ENCODE data around the gene CYP2F1.

- TF ChIP-seq POLR2AphosphoS5 (IDR thresholded peaks at IDR 0.05; ENCODE audit: low read depth, low read length) (no peak), POLR2A (IDR thresholded peaks at IDR 0.05; ENCODE audit: borderline replicate concordance, extremely low read depth, insufficient read depth, insufficient read length) (no peak), EZH2 (IDR thresholded peaks at IDR 0.05) (no peak)
Measured at GRCh38 chr19:41096353-41096752, 17.9 kb upstream of the CYP2F1 start.
